ENCODE measurements around the gene TSPAN8. TPM values are rescaled to one million over a fixed set of nuclear protein-coding genes. Genes with fewer than 3 reads are reported as not detected.

Gene TSPAN8
- total RNA-seq, 1 experiment from 2014 or later, result 4.2 TPM

DNA sequence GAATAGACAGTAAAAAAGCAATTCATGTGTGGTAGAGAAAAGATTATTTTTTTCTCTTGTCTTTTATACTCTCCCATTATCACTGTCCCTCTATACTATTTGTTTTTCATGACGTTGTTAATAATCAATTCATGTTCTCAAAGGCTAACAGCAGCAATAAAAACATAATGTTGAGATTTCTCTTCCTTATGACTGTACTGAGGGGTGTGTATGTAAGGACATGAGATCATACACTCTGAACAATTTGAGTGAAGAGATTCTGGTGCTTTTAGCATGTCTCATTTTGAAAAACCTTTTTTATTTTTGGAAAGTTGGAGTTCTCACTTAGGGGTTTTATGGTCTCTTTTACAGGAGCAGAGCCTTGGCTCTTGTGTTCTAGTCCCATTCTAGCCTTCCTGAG lies 3.8 kb upstream of the TSPAN8 start:
- no peak for ATAC-seq
- intact Hi-C loops (cut with micrococcal nuclease; ENCODE audit: unreplicated experiment), result no loop called here
- Histone ChIP-seq H3K27ac (ENCODE audit: low read length) (peak overlapping the region; percentile 57; the same call in 1 of the 2 replicates), H3K4me1 (ENCODE audit: control insufficient read depth, insufficient read depth, low read length) (peaks cover 5% of the 10 kb centered on the region; the same call in 1 of the 2 replicates), H3K27me3 (ENCODE audit: control insufficient read depth, insufficient read depth, low read length) (no peaks in the 10 kb centered on the region; the same call in 1 of the 2 replicates), H3K4me3 (ENCODE audit: low read depth in 2 of 2, low read length in 2 of 2) (no peak overlapping the region), H3K36me3 (ENCODE audit: control insufficient read depth, insufficient read depth, low read length) (no peaks in the 10 kb centered on the region), H3K9me3 (ENCODE audit: control insufficient read depth, insufficient read depth, low read depth, low read length) (no peaks in the 10 kb centered on the region)
- in situ Hi-C loops (cut with HindIII; ENCODE audit: low pct_unique_long_range_greater_than_20kb, low sequenced_read_pairs), result no loop called here
- ChIA-PET POLR2A (no interaction called here), CTCF (no interaction called here)
- no TSS peak for BruUV-seq (replicated peaks)
- TF ChIP-seq TCF7L2 (IDR thresholded peaks at IDR 0.05; ENCODE audit: low read depth, low read length) (no peak), POLR2AphosphoS5 (IDR thresholded peaks at IDR 0.05; ENCODE audit: low read depth, low read length) (no peak), SIN3A (IDR thresholded peaks at IDR 0.05; ENCODE audit: borderline replicate concordance, insufficient read depth, low read depth, low read length) (no peak)
- TF ChIP-seq, protein P1, sequence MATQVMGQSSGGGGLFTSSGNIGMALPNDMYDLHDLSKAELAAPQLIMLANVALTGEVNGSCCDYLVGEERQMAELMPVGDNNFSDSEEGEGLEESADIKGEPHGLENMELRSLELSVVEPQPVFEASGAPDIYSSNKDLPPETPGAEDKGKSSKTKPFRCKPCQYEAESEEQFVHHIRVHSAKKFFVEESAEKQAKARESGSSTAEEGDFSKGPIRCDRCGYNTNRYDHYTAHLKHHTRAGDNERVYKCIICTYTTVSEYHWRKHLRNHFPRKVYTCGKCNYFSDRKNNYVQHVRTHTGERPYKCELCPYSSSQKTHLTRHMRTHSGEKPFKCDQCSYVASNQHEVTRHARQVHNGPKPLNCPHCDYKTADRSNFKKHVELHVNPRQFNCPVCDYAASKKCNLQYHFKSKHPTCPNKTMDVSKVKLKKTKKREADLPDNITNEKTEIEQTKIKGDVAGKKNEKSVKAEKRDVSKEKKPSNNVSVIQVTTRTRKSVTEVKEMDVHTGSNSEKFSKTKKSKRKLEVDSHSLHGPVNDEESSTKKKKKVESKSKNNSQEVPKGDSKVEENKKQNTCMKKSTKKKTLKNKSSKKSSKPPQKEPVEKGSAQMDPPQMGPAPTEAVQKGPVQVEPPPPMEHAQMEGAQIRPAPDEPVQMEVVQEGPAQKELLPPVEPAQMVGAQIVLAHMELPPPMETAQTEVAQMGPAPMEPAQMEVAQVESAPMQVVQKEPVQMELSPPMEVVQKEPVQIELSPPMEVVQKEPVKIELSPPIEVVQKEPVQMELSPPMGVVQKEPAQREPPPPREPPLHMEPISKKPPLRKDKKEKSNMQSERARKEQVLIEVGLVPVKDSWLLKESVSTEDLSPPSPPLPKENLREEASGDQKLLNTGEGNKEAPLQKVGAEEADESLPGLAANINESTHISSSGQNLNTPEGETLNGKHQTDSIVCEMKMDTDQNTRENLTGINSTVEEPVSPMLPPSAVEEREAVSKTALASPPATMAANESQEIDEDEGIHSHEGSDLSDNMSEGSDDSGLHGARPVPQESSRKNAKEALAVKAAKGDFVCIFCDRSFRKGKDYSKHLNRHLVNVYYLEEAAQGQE (IDR thresholded peaks at IDR 0.05; ENCODE audit: insufficient read depth in 1 of 2, low read depth in 2 of 2, low read length in 1 of 2), result no peak
- TF ChIP-seq, protein P2, sequence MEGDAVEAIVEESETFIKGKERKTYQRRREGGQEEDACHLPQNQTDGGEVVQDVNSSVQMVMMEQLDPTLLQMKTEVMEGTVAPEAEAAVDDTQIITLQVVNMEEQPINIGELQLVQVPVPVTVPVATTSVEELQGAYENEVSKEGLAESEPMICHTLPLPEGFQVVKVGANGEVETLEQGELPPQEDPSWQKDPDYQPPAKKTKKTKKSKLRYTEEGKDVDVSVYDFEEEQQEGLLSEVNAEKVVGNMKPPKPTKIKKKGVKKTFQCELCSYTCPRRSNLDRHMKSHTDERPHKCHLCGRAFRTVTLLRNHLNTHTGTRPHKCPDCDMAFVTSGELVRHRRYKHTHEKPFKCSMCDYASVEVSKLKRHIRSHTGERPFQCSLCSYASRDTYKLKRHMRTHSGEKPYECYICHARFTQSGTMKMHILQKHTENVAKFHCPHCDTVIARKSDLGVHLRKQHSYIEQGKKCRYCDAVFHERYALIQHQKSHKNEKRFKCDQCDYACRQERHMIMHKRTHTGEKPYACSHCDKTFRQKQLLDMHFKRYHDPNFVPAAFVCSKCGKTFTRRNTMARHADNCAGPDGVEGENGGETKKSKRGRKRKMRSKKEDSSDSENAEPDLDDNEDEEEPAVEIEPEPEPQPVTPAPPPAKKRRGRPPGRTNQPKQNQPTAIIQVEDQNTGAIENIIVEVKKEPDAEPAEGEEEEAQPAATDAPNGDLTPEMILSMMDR (IDR thresholded peaks at IDR 0.05), result no peak
- DNase-seq (ENCODE audit: low read depth, low spot score), result no peak

DNA sequence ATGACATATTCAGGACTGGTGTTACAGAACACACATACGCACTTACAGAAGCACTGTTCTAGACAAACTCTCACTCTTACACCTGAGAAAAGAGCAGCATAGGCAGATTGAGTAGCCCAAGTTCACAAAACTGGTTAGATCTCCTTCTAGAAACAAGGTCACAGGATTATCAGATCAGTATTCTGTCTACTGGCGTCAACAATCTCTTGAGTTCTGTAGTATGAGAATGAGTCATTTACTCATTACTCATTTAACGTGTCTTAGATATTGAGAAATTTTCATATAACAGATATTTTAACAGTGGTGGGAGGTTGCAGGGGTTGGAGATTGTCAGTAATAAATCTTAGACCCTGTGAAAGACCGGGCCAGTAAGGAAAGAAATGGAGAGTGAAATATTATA lies 2.8 kb upstream of the TSPAN8 start:
- no peak for DNase-seq (ENCODE audit: low read depth, low spot score)
- ATAC-seq, result no peak
- no peaks in the 10 kb centered on the region; the same call in 1 of the 2 replicates for H3K27me3 ChIP-seq (ENCODE audit: control insufficient read depth, insufficient read depth, low read length)
- in situ Hi-C loops (cut with HindIII; ENCODE audit: low pct_unique_long_range_greater_than_20kb, low sequenced_read_pairs) (no loop called here), intact Hi-C loops (cut with micrococcal nuclease; ENCODE audit: unreplicated experiment) (no loop called here)
- BruUV-seq (replicated peaks), result no TSS peak
- peak overlapping the region; percentile 59; the same call in 1 of the 2 replicates for H3K27ac ChIP-seq (ENCODE audit: low read length)
- ChIA-PET POLR2A (no interaction called here), CTCF (no interaction called here)
- H3K36me3 ChIP-seq (ENCODE audit: control insufficient read depth, insufficient read depth, low read length), result no peaks in the 10 kb centered on the region
- H3K9me3 ChIP-seq (ENCODE audit: control insufficient read depth, insufficient read depth, low read depth, low read length), result no peaks in the 10 kb centered on the region
- H3K4me3 ChIP-seq (ENCODE audit: low read depth in 2 of 2, low read length in 2 of 2), result no peak overlapping the region
- TF ChIP-seq, protein P2 (IDR thresholded peaks at IDR 0.05), result no peak
- TF ChIP-seq TCF7L2 (IDR thresholded peaks at IDR 0.05; ENCODE audit: low read depth, low read length), result no peak
- peaks cover 5% of the 10 kb centered on the region; the same call in 1 of the 2 replicates for H3K4me1 ChIP-seq (ENCODE audit: control insufficient read depth, insufficient read depth, low read length)
